GM19395 (cell line): ENCODE results near the gene EFL1.
"Not testable (repeated sequence)": the region's sequence is repeated elsewhere in the genome, so short reads cannot be mapped to it uniquely, and the experiment has no call there.

ENCODE experiments used
- ATAC-seq: cut with Tn5 transposase; IDR thresholded peaks from one replicate; pipeline ENCODE4 v1.9.1; 2021; ENCODE audit warnings: mild to moderate bottlenecking, moderate library complexity; ENCODE audit not compliant: unreplicated experiment

The EFL1 gene

DNA sequence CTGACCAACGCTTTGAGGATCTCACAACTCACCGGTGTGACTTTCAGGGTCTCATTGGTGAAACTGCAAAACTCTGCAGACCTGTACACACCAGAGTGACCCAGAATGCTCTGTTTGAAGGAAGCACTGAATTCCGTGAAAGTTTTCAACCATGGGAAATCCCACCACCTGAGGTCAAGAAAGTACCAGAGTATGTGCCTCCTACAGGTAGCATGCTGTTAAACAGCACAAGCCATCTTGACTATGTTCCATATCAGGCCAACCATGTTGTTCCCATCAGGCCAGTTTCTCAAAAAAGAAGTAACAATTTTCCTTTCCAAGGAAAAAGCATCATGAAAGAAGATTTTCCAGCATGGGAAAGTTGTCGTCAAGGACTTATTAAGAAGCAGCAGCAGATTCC, 19.9 kb upstream of the EFL1 start:
- ATAC-seq: not testable (repeated sequence)

- ATAC-seq: not testable (repeated sequence)
These were observed 18.7 kb upstream of the EFL1 start for GRCh38 chr15:82281276-82281675.

DNA sequence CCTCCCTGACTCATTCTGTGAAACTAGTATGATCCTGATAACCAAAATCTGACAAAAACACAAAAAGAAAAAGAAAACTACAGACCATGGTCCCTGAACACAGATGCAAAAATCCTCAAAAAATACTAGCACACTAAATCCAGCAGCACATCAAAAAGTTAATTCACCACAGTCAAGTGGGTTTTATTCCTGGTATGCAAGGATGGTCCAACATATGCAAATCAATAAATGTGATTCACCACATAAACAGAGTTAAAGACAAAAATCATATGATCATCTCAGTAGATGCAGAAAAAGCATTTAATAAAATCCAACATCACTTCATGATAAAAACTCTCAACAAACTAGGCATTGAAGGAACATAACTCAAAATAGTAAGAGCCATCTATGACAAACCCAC, 12.9 kb upstream of the EFL1 start:
- no peak for ATAC-seq

DNA sequence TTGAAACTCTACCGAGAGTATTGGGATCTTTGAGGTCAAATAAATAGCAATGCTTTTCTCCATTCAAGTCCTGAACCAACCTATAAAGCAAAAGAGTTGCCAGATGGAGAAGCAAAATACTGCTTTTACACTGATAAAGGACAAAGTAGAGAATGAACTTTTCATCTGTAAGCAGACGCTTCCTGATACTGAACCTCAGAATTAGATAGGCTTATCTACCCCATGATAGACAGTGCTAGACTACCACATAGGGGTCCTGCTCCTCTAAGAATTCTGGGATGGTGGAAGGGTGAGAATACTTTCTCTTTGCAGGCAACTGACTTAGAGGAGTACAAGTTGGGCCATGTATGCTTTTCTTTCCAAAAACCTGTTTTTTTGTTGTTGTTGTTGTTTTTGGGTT, 9.6 kb upstream of the EFL1 start:
- no peak for ATAC-seq

GRCh38 chr15:82268454-82268853, 5.9 kb upstream of the EFL1 start:
- not testable (repeated sequence) for ATAC-seq

GRCh38 chr15:82267137-82267536, 4.6 kb upstream of the EFL1 start:
- ATAC-seq: not testable (repeated sequence)

GRCh38 chr15:82263350-82263749, 816 bp upstream of the EFL1 start:
- no peak for ATAC-seq

DNA sequence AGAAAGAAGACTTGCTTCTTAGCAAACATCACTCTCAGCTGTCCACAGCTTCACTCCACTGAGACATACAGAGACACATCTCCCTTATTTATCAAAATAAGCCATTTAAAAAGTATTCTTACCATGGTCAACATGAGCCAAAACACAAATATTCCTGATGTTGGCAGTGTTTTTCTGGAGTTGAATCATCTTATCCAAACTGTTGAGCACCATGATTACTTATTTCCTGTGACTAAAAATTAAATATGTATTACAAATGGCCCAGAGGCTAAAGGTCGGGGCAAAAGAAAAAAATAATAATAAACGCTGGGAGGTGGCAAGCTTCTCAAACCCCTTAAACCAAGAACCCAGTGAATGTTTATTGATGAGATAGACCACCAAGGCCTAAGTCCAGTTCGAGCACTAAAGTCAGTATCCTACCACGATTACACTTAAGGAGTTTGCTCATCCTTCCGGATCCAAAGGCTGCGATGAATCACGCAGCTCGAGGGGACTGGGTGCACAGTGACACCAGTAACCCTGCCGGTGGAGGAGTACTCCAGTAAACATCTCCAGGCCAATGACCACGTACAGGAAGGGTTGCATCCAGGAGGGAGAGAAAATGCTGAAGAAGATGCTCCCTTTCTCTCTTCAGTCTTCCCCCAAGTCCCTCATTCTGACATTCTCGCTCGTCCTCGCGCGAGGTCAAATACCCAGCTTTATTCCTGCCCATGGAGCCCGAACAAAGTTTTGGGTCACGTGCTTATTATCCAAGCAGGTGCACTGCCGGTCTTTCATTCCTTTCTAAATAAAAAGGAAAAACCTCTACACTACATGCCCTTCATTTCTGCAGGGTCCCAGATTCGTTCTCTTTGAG, 740 bp downstream of the EFL1 start:
- ATAC-seq: peak; percentile 40

DNA sequence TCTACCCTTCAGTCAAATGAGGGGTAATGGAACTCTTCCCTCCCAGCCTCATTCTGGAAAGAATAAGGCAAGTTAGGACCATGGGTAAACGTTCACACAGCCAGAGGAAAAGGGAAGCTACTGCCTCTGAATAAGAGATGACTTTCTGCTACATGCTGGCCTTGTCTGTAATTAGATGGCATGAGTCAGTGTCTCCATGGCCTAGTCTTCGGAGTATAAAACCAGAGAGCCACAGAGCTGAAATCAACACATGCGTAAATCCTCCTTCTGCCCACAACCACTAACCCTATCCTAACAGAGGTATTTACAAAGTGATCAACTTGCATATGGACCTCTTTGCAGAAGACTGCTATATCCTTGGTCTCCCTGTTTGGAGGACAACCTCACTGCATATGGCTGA, 14.3 kb downstream of the EFL1 start:
- ATAC-seq: not testable (repeated sequence)

DNA sequence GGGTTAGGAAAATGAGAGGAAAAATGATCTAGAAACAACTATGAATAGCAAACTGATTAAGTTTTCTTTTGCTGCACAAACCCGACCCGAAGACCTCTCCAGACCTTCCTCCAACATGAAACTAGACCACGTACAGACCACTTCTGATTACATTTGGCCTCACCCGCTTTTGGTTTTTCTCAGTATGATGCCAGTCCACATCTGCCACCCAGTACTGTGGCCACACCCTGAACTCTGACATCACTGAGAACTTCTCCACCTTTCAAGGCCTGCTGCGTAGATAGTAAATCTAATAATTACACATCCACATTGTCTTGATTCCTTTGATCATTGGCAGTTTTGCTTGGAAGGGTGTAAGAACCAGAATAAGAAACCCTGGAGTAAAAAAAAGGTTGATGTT, 16.6 kb downstream of the EFL1 start:
- not testable (repeated sequence) for ATAC-seq

DNA sequence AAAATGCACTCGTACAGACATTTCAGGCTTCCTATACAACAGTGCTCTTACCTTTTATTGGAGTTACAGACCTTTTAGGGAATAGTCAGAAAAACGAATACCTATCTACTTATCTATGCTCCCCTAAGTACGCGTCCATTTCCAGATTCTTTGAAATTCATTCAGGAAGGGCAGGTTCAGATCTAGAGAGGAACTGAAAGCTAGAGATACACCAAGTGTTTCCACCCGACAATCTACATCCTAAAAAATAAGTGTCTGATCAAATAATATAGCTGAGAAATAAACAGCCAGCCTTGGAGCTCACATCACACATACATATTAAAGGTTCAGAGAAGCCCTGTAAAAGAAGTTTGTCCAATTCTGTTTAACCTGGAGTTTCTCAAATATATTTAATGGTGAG, 18.9 kb downstream of the EFL1 start:
- ATAC-seq: not testable (repeated sequence)

- ATAC-seq: not testable (repeated sequence)
These were observed 20.6 kb downstream of the EFL1 start for GRCh38 chr15:82241836-82242499.

GRCh38 chr15:82239685-82240391, 22.7 kb downstream of the EFL1 start:
- no peak for ATAC-seq

- not testable (repeated sequence) for ATAC-seq
These were observed 24.5 kb downstream of the EFL1 start for GRCh38 chr15:82237944-82238534.

GRCh38 chr15:82231842-82232241, 30.7 kb downstream of the EFL1 start:
- ATAC-seq: no peak

GRCh38 chr15:82231233-82231632, 31.3 kb downstream of the EFL1 start:
- no peak for ATAC-seq

- no peak for ATAC-seq
These were observed 33.8 kb downstream of the EFL1 start for GRCh38 chr15:82228750-82229149.

DNA sequence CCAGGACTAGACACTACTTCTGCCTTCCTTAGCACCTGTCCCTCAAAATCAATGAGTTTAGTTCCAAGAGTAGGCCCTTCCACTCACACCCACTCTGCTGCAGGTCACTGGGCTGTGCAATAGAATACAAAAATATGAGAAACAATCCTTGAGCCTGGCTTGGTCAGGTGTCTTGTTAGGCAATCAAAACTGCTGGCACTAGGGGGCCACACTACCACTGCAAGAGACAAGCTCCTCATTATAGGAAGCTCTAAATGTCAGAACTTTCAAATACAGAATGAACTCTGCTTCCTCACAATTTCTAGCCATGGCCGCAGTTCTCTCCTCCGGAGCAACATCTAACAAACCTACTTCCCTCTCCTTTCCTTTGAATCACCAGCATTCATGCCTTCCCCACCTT, 41.0 kb downstream of the EFL1 start:
- ATAC-seq: not testable (repeated sequence)

DNA sequence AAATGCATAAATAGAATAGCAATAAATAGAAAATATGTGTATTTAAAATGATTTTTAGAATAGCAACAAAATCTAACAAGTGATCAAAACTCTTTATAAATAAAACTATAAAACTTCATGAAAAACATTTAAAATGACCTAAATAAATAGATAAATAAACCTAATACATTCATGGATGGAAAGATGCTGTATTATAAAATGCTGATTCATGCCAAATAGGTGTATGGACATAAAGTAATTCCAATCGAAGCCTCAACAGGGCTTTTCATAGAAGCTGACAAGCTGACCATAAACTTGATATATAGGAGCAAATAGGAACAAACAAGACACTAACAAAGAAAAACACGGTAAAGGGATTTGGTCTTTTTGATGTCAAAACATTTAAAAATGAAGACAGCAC, 46.4 kb downstream of the EFL1 start:
- ATAC-seq: not testable (repeated sequence)

GRCh38 chr15:82212201-82212600, 50.3 kb downstream of the EFL1 start:
- not testable (repeated sequence) for ATAC-seq

DNA sequence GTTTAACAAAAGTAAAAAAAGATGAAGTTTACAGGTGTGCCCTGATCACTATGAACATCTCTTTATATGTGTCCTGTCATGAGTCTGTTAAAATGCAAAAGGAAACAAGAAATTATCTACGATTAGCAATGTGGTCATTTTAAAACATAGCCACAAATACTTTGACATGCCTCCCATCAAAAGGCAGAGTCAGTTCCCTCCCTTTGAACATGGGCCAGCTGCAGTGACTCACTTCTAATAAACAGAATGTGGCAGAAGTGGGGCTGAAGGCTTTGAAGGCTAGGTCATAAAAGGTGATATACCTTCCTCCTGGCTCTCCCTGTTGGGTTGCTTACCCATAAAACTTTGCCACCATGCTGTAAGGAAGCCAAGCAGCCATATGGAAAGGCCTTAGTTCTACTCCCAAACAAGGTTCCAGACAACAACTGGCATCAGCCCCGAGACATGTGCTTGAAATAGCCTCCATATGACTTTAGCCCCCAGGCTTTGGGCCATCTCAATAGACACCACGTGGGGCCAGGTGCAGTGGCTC, 52.4 kb downstream of the EFL1 start:
- not testable (repeated sequence) for ATAC-seq
